Nephron (organoid): ENCODE measurements around the gene PHC2.

Experiments
- H3K27ac Mint-ChIP-seq, 3 experiments: 2 replicates each; pipeline ENCODE4 v1.8.0; 2020; ENCODE audit warnings: mixed read lengths in 3 of 3, mild to moderate bottlenecking in 2 of 3, moderate library complexity in 1 of 3
- H3K27me3 Mint-ChIP-seq: 2 replicates; pipeline ENCODE4 v1.8.0; 2021; ENCODE audit warnings: low read depth, mild to moderate bottlenecking, moderate library complexity, mixed read lengths
- H3K36me3 Mint-ChIP-seq: 2 replicates; pipeline ENCODE4 v1.8.0; 2020; ENCODE audit warnings: low read depth, mixed read lengths
- H3K4me1 Mint-ChIP-seq: 2 replicates; pipeline ENCODE4 v1.8.0; 2020; ENCODE audit warnings: mixed read lengths
- H3K4me3 Mint-ChIP-seq, 3 experiments: 2 replicates each; pipeline ENCODE4 v1.8.0; 2020; ENCODE audit warnings: mild to moderate bottlenecking in 3 of 3, mixed read lengths in 3 of 3, moderate library complexity in 2 of 3
- H3K9me3 Mint-ChIP-seq: 2 replicates; pipeline ENCODE4 v1.8.0; 2020; ENCODE audit warnings: mixed read lengths
- TF ChIP-seq, protein P1 (sequence below), 3 experiments: fragments of 200-600 bp; sonication (generic); IDR thresholded peaks; one replicate each; pipeline ENCODE4 v1.5.0; 2021; ENCODE audit warnings: antibody characterized with exemption in 3 of 3; ENCODE audit not compliant: unreplicated experiment in 3 of 3

Gene PHC2

GRCh38 chr1:33275706-33276572 is 155.0 kb downstream of the PHC2 start:
- H3K27me3 Mint-ChIP-seq, result no peaks in the 10 kb centered on the region
- peaks cover 21% of the 10 kb centered on the region for H3K4me1 Mint-ChIP-seq
- H3K36me3 Mint-ChIP-seq, result peaks cover 51% of the 10 kb centered on the region
- no peak overlapping the region for H3K4me3 Mint-ChIP-seq
- H3K27ac Mint-ChIP-seq, result no peak overlapping the region
- TF ChIP-seq, protein P1, sequence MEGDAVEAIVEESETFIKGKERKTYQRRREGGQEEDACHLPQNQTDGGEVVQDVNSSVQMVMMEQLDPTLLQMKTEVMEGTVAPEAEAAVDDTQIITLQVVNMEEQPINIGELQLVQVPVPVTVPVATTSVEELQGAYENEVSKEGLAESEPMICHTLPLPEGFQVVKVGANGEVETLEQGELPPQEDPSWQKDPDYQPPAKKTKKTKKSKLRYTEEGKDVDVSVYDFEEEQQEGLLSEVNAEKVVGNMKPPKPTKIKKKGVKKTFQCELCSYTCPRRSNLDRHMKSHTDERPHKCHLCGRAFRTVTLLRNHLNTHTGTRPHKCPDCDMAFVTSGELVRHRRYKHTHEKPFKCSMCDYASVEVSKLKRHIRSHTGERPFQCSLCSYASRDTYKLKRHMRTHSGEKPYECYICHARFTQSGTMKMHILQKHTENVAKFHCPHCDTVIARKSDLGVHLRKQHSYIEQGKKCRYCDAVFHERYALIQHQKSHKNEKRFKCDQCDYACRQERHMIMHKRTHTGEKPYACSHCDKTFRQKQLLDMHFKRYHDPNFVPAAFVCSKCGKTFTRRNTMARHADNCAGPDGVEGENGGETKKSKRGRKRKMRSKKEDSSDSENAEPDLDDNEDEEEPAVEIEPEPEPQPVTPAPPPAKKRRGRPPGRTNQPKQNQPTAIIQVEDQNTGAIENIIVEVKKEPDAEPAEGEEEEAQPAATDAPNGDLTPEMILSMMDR (IDR thresholded peaks at IDR 0.05; ENCODE audit: unreplicated experiment in 3 of 3), result no peak
- H3K9me3 Mint-ChIP-seq, result no peaks in the 10 kb centered on the region

DNA sequence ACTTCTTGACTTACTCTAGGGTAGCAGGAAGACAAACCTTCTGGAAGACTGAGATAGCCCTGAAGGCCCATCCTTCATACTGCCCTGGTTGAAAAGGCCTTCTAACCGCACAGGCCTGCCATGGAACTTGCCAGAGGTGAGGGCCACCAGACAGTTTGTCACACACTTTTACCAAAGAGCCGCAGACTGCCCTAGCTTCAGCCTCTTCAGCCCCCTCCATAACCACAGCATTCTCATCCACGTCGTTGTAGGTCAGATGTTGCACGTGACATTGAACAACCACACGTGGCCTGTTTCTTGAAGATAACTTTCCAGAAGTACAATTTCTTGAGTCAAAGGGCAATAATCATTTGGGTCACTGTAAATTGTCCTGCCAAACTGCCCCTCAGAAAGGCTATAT is 155.7 kb downstream of the PHC2 start:
- Mint-ChIP-seq H3K36me3 (peaks cover 53% of the 10 kb centered on the region), H3K4me3 (no peak overlapping the region), H3K4me1 (peaks cover 29% of the 10 kb centered on the region), H3K27me3 (no peaks in the 10 kb centered on the region), H3K9me3 (no peaks in the 10 kb centered on the region), H3K27ac (peak overlapping the region in 2 of 3 experiments; percentile 32 to 39)
- TF ChIP-seq, protein P1 (IDR thresholded peaks at IDR 0.05; ENCODE audit: unreplicated experiment in 3 of 3), result no peak

GRCh38 chr1:33274446-33274845 is 156.4 kb downstream of the PHC2 start:
- Mint-ChIP-seq H3K4me3 (no peak overlapping the region), H3K27me3 (no peaks in the 10 kb centered on the region), H3K9me3 (no peaks in the 10 kb centered on the region), H3K27ac (peak overlapping the region in 1 of 3 experiments; percentile 39), H3K36me3 (peaks cover 50% of the 10 kb centered on the region), H3K4me1 (peaks cover 33% of the 10 kb centered on the region)
- TF ChIP-seq, protein P1 (IDR thresholded peaks at IDR 0.05; ENCODE audit: unreplicated experiment in 3 of 3), result no peak

GRCh38 chr1:33273961-33274371 is 156.9 kb downstream of the PHC2 start:
- no peaks in the 10 kb centered on the region for H3K27me3 Mint-ChIP-seq
- no peaks in the 10 kb centered on the region for H3K9me3 Mint-ChIP-seq
- H3K4me3 Mint-ChIP-seq, result no peak overlapping the region
- peaks cover 49% of the 10 kb centered on the region for H3K36me3 Mint-ChIP-seq
- TF ChIP-seq, protein P1 (IDR thresholded peaks at IDR 0.05; ENCODE audit: unreplicated experiment in 3 of 3), result no peak
- H3K4me1 Mint-ChIP-seq, result peaks cover 38% of the 10 kb centered on the region
- H3K27ac Mint-ChIP-seq, result no peak overlapping the region
